Activated CD4-positive, alpha-beta T cell treated with anti-CD3 and anti-CD28 coated beads, Interleukin-2, amount 10 ng/mL, durations not matched to agents 24 days and 14 days (primary cell): ENCODE results near the gene XXYLT1. TPM values are rescaled to one million over a fixed set of nuclear protein-coding genes. Genes with fewer than 3 reads are reported as not detected.
"Not testable (repeated sequence)": the region's sequence is repeated elsewhere in the genome, so short reads cannot be mapped to it uniquely, and the experiment has no call there.

Experiments used
- DNase-seq: peaks from one replicate; pipeline ENCODE4 v3.0.0; 2022
- H3K27ac Mint-ChIP-seq: one replicate; pipeline ENCODE4 v1.8.0; 2022; ENCODE audit warnings: mild to moderate bottlenecking, mixed read lengths
- H3K27me3 Mint-ChIP-seq: one replicate; pipeline ENCODE4 v1.8.0; 2022; ENCODE audit warnings: mixed read lengths
- H3K36me3 Mint-ChIP-seq: one replicate; pipeline ENCODE4 v1.8.0; 2022; ENCODE audit warnings: low read depth, mild to moderate bottlenecking, mixed read lengths
- H3K4me1 Mint-ChIP-seq: one replicate; pipeline ENCODE4 v1.8.0; 2021; ENCODE audit warnings: mixed read lengths
- H3K4me3 Mint-ChIP-seq: one replicate; pipeline ENCODE4 v1.8.0; 2022; ENCODE audit warnings: mild to moderate bottlenecking, moderate library complexity, mixed read lengths
- H3K9me3 Mint-ChIP-seq: one replicate; pipeline ENCODE4 v1.8.0; 2021; ENCODE audit warnings: mixed read lengths
- intact Hi-C: fragments of 100-400 bp; cut with micrococcal nuclease; formaldehyde crosslinking; loops from one replicate; pipeline ENCODE4 v1.15.1; 2023
- total RNA-seq: library from RNA; stranded (reverse); gene quantifications from 2 replicates; pipeline ENCODE4 v1.2.3, GENCODE V29; 2022

XXYLT1 gene
- total RNA-seq, 1 donor from 2014 or later: 17.4 TPM

- DNase-seq: no peak
- H3K27me3 Mint-ChIP-seq: no peaks in the 10 kb centered on the region
- intact Hi-C loops: no loop called here
- H3K27ac Mint-ChIP-seq: no peak overlapping the region
- no peaks in the 10 kb centered on the region for H3K4me1 Mint-ChIP-seq
- H3K4me3 Mint-ChIP-seq: no peak overlapping the region
- peaks cover 9% of the 10 kb centered on the region for H3K36me3 Mint-ChIP-seq
- peaks cover 14% of the 10 kb centered on the region for H3K9me3 Mint-ChIP-seq
Observed at GRCh38 chr3:195239121-195239520, 31.8 kb downstream of the XXYLT1 start.

GRCh38 chr3:195238586-195239118 is 32.3 kb downstream of the XXYLT1 start:
- Mint-ChIP-seq H3K27ac (no peak overlapping the region), H3K4me1 (no peaks in the 10 kb centered on the region), H3K27me3 (no peaks in the 10 kb centered on the region), H3K4me3 (no peak overlapping the region), H3K9me3 (peaks cover 15% of the 10 kb centered on the region), H3K36me3 (peaks cover 9% of the 10 kb centered on the region)
- intact Hi-C loops: no loop called here
- no peak for DNase-seq

GRCh38 chr3:195238081-195238571 is 32.8 kb downstream of the XXYLT1 start:
- Mint-ChIP-seq H3K27me3 (peaks cover 2% of the 10 kb centered on the region), H3K27ac (no peak overlapping the region), H3K36me3 (peaks cover 9% of the 10 kb centered on the region), H3K4me1 (no peaks in the 10 kb centered on the region), H3K4me3 (no peak overlapping the region), H3K9me3 (peaks cover 20% of the 10 kb centered on the region)
- DNase-seq: no peak
- intact Hi-C loops: no loop called here

DNA sequence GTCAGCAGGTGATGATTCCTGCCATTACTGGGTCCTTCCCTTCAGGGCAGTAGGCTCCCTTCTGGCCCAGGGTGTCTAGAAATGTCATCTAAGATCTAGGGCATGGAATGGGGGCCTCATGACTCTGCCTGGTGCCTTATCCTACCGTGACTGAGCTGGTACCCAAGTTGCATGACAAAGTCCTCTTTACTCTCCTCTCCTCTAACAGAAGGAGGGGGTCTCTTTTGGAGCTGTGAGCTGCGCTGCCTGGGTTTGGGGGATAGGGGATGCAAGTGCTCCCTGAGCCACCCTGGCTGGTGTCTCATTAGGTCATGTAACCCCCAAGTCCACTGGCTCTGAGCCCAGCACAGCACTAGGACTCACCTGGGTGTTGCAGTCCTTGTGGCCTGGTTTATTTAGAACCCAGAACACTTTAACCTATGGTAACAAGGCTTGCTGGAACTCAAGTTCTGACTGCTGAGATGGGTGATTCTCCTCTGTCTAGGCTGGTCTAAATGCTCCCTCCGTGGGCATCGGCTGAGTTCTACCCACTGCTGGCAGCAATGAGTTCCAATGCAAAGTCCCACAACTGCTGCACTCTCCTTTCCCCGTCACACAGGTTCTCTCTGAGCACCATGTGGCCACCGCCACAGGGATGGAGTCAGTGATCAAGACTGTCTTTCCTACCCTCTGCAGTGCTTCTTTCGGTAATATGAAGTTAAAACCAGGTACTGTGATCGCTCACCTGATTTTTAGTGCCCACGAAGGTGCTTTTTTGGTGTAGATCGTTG is 34.0 kb downstream of the XXYLT1 start:
- no peaks in the 10 kb centered on the region for H3K4me1 Mint-ChIP-seq
- no peak overlapping the region for H3K4me3 Mint-ChIP-seq
- H3K36me3 Mint-ChIP-seq: peaks cover 9% of the 10 kb centered on the region
- no peak overlapping the region for H3K27ac Mint-ChIP-seq
- intact Hi-C loops: no loop called here
- peaks cover 23% of the 10 kb centered on the region for H3K9me3 Mint-ChIP-seq
- peaks cover 7% of the 10 kb centered on the region for H3K27me3 Mint-ChIP-seq
- DNase-seq: no peak

DNA sequence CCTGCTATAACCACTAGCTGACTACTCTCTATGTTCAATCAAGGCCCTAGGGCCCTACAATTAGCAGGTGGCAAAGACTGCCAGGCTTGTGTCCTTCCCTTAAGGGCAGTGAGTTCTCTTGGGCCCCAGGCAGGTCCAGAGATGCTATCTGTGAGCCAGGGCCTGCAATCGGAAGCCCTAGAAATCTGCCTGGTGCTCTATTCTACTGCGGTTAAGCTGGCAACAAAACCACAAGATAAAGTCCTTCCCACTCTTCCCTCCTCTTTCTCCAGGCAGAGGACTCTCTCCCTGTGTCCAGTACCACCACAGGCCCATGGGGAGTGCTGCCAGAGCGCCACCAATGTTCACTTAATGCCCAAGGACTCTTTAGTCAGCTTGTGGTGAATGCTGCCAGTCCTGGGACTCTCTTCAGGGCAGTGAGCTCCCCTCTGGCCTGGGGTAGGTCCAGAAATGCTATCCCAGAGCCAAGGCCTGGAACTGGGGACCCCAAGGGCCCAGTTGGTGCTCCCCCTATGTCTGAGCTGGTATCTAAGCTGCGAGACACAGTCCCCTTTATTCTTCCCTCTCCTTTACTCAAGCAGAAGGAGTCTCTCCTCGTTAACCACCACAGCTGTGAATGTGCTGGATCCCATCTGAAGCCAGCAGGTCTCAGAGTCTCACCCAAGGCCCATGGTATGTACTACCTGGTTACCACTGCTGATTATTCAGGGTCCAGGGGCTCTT is 34.7 kb downstream of the XXYLT1 start:
- Mint-ChIP-seq H3K36me3 (peaks cover 9% of the 10 kb centered on the region), H3K27me3 (peaks cover 9% of the 10 kb centered on the region), H3K27ac (no peak overlapping the region), H3K4me1 (no peaks in the 10 kb centered on the region), H3K9me3 (peaks cover 23% of the 10 kb centered on the region), H3K4me3 (no peak overlapping the region)
- DNase-seq: no peak
- intact Hi-C loops: no loop called here

GRCh38 chr3:195230244-195230643 is 40.7 kb downstream of the XXYLT1 start:
- Mint-ChIP-seq H3K9me3 (peaks cover 15% of the 10 kb centered on the region), H3K36me3 (peaks cover 6% of the 10 kb centered on the region), H3K4me1 (peaks cover 5% of the 10 kb centered on the region), H3K4me3 (no peak overlapping the region), H3K27ac (no peak overlapping the region), H3K27me3 (peaks cover 14% of the 10 kb centered on the region)
- intact Hi-C loops: no loop called here
- DNase-seq: no peak

GRCh38 chr3:195228886-195229285 is 42.1 kb downstream of the XXYLT1 start:
- not testable (repeated sequence) for H3K4me1 Mint-ChIP-seq, H3K9me3 Mint-ChIP-seq

DNA sequence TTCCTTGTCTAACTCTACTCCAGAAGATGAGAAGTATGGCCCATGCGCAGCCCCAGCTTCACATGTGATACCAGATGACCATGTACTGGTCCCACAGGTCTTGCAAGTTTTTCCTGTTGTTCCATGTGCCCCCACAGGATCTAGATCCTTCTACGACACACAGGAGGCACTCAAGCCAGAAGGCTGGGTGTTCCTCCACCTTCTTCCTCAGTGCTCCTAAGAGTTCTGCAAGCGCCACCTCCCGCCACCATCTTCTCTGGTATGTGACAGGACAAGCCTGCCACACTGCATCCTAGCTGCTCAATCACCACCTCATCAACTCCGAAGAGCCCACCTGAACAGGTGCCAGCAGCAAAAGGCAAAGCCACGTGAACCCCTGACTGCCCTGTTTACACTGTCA is 43.1 kb downstream of the XXYLT1 start:
- no peak overlapping the region for H3K4me3 Mint-ChIP-seq
- DNase-seq: no peak
- H3K4me1 Mint-ChIP-seq: peaks cover 5% of the 10 kb centered on the region
- H3K9me3 Mint-ChIP-seq: peaks cover under 1% of the 10 kb centered on the region
- intact Hi-C loops: no loop called here
- H3K27me3 Mint-ChIP-seq: peaks cover 10% of the 10 kb centered on the region
- peaks cover 6% of the 10 kb centered on the region for H3K36me3 Mint-ChIP-seq
- no peak overlapping the region for H3K27ac Mint-ChIP-seq

More at GRCh38 chr3:195228886-195229285, 42.1 kb downstream of the XXYLT1 start:
- H3K4me3 Mint-ChIP-seq, DNase-seq, H3K27ac Mint-ChIP-seq, intact Hi-C loops, H3K36me3 Mint-ChIP-seq: not testable (repeated sequence)
- peaks cover 14% of the 10 kb centered on the region for H3K27me3 Mint-ChIP-seq

GRCh38 chr3:195226900-195227447 is 44.0 kb downstream of the XXYLT1 start:
- no peak for DNase-seq
- peaks cover 6% of the 10 kb centered on the region for H3K36me3 Mint-ChIP-seq
- no peaks in the 10 kb centered on the region for H3K9me3 Mint-ChIP-seq
- H3K4me3 Mint-ChIP-seq: no peak overlapping the region
- no peak overlapping the region for H3K27ac Mint-ChIP-seq
- H3K27me3 Mint-ChIP-seq: peaks cover 7% of the 10 kb centered on the region
- H3K4me1 Mint-ChIP-seq: peaks cover 5% of the 10 kb centered on the region
- intact Hi-C loops: no loop called here

DNA sequence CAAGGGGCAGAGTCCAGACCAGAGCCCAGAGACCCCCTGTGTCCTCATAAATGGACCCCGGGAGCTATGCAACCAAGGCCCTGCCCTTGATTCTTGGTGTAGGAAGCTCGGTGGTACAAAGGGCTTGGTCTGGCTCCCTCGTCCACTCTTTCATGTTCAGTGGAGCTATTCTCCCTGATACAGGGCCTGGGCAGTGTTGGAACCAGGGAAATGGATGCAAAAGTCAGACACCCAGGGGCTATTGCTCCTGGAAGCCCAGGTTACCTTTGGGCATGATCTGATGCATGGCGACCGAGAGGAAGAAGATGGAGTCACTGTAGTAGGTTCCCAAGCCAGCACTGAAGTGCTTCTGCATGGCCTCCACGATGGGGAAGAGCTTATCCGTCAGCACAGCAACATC is 44.5 kb downstream of the XXYLT1 start:
- DNase-seq: no peak
- Mint-ChIP-seq H3K36me3 (peaks cover 6% of the 10 kb centered on the region), H3K4me3 (no peak overlapping the region), H3K4me1 (peaks cover 5% of the 10 kb centered on the region), H3K27ac (no peak overlapping the region), H3K9me3 (no peaks in the 10 kb centered on the region), H3K27me3 (peaks cover 5% of the 10 kb centered on the region)
- intact Hi-C loops: no loop called here

- intact Hi-C loops: no loop called here
- Mint-ChIP-seq H3K27ac (no peak overlapping the region), H3K36me3 (peaks cover 8% of the 10 kb centered on the region), H3K4me1 (peaks cover 5% of the 10 kb centered on the region), H3K4me3 (no peak overlapping the region), H3K9me3 (no peaks in the 10 kb centered on the region), H3K27me3 (no peaks in the 10 kb centered on the region)
- DNase-seq: no peak
Observed at GRCh38 chr3:195224980-195225580, 45.9 kb downstream of the XXYLT1 start.

- H3K4me1 Mint-ChIP-seq: peaks cover 5% of the 10 kb centered on the region
- H3K27ac Mint-ChIP-seq: no peak overlapping the region
- H3K4me3 Mint-ChIP-seq: no peak overlapping the region
- H3K27me3 Mint-ChIP-seq: no peaks in the 10 kb centered on the region
- H3K36me3 Mint-ChIP-seq: peaks cover 8% of the 10 kb centered on the region
- intact Hi-C loops: no loop called here
- no peaks in the 10 kb centered on the region for H3K9me3 Mint-ChIP-seq
- DNase-seq: no peak
Observed at GRCh38 chr3:195224156-195224979, 46.6 kb downstream of the XXYLT1 start.
